ENCODE results near the gene HHAT. TPM values are rescaled to one million over a fixed set of nuclear protein-coding genes. Genes with fewer than 3 reads are reported as not detected.

The HHAT gene
- 1 to 10 TPM; 2.4 to 6.0 (median 4.4) TPM for total RNA-seq

DNA sequence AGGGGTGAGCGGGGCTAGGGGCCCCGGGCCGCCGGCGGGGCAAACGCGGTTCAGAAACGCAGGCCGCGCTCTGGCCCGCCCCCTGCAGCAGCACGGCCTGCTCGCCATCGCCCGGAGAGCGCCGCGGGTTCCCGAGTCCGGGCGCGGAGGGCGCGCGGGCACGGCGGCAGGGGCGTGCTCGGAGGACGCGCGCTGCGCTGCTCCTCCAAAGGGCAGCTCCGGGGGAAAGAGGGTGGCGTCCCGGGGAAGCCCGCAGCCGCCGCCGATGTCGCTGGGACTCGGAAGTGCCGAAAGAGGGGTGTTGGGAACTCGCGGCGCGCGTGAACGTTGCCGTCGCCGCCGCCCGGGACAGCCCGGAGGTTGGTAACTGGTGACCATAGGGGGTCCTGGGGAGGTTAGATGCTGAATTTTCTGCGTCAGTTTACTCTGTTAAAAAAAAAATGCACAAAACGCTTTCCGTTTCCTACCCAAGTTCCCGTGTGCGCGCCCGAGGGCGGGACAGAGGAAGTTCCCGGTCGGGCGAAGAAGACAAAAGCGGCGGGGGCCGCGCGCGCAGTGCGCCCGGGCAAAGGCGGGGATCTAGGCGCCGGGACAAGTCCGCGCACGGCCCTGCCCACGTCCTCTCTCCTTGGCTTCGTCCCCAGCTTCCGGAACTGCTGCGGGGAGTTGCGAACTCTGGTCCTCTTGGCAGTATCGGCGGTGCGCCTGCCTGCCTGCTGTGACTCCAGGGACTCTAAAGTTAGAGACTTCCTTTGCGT, at the start of gene HHAT:
TSS of gene HHAT (plus strand) at position 157 of the 758 bp plus-strand sequence. CDS start 20,074 bp downstream, outside the sequence.
- TF ChIP-seq, protein P1, sequence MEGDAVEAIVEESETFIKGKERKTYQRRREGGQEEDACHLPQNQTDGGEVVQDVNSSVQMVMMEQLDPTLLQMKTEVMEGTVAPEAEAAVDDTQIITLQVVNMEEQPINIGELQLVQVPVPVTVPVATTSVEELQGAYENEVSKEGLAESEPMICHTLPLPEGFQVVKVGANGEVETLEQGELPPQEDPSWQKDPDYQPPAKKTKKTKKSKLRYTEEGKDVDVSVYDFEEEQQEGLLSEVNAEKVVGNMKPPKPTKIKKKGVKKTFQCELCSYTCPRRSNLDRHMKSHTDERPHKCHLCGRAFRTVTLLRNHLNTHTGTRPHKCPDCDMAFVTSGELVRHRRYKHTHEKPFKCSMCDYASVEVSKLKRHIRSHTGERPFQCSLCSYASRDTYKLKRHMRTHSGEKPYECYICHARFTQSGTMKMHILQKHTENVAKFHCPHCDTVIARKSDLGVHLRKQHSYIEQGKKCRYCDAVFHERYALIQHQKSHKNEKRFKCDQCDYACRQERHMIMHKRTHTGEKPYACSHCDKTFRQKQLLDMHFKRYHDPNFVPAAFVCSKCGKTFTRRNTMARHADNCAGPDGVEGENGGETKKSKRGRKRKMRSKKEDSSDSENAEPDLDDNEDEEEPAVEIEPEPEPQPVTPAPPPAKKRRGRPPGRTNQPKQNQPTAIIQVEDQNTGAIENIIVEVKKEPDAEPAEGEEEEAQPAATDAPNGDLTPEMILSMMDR (IDR thresholded peaks at IDR 0.05; ENCODE audit: low read depth), result no peak

DNA sequence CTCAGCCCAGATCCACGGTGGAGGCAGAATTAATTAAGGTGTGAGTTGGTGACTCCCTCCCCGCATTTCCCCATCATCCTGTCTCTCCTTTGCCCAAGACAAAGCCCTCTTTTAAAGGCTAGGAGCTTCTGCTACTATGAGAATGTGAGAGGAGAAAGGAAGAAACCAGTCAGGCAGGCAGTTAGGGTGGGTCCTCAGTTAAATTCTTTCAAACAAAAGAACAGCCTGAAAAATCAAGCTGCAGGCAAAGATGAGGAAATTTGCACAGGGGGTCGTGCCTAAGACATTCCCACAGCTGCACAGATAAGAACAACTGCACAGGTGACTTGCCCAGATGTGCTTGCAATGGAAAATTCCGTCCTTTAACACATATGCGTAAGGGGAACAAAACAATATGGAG, 48.5 kb upstream of the HHAT start:
- TF ChIP-seq, protein P1 (IDR thresholded peaks at IDR 0.05; ENCODE audit: low read depth), result no peak

DNA sequence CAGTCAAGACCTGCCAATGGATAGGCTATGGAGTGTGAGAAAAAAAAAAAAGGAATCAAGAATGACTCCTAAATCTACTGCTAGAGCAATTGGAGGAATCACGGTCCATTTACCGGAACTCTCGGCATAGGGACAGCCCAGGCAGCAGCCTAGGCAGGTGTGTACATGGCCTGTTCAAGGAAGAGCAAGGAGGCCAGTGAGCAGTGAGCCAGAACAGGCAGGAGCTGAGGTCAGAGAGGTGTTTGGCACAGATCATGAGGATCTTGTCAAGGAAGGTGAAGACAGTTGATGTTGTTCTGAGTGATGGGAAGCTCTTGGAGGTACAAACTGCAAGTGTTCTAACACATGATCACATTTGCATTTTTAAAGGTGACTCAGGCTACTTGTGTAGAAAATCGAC, 40.6 kb upstream of the HHAT start:
- TF ChIP-seq, protein P1 (IDR thresholded peaks at IDR 0.05; ENCODE audit: low read depth), result no peak

DNA sequence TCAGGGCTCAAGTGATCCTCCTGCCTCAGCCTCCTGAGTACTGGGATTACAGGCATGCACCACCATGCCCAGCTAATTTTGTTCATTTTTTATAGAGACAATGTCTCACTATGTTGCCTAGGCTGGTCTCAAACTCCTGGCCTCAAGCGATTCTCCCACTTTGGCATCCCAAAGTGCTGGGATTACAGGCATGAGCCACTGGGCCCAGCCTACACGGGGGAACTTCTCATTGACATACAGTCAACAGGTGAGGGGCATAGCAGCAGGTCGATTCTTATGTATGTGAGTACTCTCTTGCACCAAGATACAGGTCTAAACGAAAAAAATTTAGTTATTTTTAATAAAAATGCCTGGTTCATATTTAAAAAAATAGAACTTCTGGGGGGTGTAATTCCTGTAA, 39.5 kb upstream of the HHAT start:
- TF ChIP-seq, protein P1 (IDR thresholded peaks at IDR 0.05; ENCODE audit: low read depth), result no peak

DNA sequence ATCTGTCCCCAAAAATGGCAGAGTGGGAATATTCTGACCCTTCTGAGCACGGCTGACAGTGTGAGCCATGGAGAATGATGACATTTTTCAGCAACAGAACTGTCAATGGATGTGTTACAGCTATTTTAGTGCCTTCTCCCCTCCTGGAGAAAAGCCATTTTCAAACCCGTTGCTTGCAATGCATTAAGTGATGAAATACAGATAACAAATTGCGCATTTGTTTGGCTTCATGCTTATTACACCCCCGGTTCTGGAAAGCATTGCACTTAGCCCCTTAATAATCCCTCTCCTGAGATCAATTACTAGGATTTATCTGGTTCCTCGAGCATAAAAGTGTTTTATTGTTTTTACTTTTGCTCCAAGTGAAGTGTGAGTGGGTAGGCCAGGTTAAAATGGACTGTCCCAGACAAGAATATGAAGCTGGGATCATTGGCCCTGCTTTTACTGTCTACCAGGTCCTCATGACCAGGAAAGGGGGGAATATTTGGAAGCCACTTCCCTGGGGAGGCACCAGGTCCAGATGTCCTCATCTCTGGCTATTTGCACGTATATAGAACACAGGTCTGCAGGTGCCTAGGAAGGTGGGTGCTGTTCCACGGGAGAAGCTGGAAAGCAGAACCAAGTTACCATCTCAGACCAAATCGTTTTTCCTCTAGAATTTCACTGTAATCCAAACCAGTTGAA, 37.5 kb upstream of the HHAT start:
- TF ChIP-seq, protein P1 (IDR thresholded peaks at IDR 0.05; ENCODE audit: low read depth), result no peak

DNA sequence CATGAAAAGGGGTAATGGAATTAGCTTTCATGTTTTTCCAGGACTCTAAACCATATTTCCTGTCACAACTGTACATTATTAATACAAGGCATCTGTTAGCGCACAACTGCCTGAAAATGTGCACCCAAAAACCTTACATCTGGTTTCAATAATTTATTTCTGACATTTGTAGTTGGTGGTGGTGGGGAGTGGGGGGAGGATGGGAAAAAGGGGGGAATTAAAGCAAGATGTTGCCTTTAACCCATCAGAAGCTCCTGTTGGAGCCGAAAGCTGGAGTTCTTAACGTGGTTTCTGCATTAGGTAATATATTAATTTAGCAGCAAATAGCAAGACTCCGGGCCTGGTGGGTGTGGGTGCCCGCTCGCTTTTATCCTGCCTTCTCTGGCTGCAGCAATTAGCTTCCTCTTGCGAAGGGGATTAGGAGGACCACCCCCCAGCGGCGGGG, 36.9 kb upstream of the HHAT start:
- TF ChIP-seq, protein P1 (IDR thresholded peaks at IDR 0.05; ENCODE audit: low read depth), result no peak

DNA sequence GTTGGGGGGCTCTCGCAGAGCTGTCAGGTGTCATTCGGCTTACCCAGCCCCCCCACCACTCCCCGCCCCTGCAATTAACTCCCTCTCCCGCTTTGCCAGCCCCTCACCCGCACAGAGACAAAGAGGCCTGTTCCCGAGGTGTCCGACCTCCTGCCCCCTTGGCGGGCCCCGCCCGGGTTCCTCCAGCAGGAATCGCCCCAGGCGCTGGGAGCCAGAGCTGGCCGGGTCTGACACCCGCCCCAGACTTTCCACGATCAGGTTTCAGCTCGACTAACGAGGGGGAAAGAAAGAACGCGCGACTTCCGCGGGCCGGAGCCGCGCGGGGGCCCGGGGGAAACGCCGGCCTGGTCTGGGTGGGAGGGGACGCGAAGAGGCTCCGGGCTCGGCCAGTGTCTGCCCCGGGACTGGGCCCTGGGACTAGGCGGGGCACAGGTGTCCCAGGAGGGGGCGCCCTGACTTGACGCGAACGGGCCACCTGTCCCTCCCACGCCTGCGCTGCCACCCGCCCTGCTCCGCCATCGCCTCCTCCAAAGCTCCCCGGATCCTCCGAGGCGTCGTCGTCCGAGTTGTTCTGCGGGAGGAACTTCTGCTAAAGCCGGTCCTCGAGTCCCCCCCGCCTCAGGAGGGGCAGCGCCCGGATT, 36.4 kb upstream of the HHAT start:
- TF ChIP-seq, protein P1 (IDR thresholded peaks at IDR 0.05; ENCODE audit: low read depth), result no peak

All from subcutaneous adipose tissue (tissue), 4 donors.